ENCODE measurements around the gene DOCK8.

DNA sequence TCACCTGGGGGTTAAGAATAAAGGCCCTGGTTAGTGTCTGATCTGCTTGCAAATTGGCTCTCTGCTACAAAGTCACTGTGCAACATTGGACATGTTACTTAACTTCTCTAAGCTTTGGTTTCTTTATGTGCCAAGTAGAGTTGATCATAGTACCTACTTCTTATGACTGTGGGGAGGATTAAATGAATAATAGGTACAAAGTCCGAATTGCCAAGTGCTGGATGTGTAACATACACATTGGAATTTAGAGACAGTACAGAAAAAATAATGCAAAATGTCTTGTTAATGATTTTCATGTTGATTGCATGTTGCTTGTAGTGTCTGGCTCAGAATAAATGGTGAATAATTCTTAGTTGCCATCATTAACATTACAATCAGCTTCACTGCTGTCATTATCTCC lies 2.2 kb downstream of the DOCK8 start:
- TF ChIP-seq, protein P1, sequence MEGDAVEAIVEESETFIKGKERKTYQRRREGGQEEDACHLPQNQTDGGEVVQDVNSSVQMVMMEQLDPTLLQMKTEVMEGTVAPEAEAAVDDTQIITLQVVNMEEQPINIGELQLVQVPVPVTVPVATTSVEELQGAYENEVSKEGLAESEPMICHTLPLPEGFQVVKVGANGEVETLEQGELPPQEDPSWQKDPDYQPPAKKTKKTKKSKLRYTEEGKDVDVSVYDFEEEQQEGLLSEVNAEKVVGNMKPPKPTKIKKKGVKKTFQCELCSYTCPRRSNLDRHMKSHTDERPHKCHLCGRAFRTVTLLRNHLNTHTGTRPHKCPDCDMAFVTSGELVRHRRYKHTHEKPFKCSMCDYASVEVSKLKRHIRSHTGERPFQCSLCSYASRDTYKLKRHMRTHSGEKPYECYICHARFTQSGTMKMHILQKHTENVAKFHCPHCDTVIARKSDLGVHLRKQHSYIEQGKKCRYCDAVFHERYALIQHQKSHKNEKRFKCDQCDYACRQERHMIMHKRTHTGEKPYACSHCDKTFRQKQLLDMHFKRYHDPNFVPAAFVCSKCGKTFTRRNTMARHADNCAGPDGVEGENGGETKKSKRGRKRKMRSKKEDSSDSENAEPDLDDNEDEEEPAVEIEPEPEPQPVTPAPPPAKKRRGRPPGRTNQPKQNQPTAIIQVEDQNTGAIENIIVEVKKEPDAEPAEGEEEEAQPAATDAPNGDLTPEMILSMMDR (optimal IDR thresholded peaks at IDR 0.05 in 1 of 3, IDR thresholded peaks at IDR 0.05 in 1 of 3, conservative IDR thresholded peaks at IDR 0.05 in 1 of 3; ENCODE audit: extremely low read depth in 1 of 3, insufficient read depth in 2 of 3, low read length in 3 of 3): no peak
- TF ChIP-seq EZH2 (IDR thresholded peaks at IDR 0.05; ENCODE audit: low read length): no peak
